Measurements from ENCODE around the gene CBL.

GRCh38 chr11:119306373-119306890, 100.3 kb downstream of the CBL start:
- TF ChIP-seq CTCF (conservative IDR thresholded peaks at IDR 0.05; ENCODE audit: low read length) (no peak), EZH2phosphoT487 (IDR thresholded peaks at IDR 0.05; ENCODE audit: borderline replicate concordance) (no peak)
